K562 (cell line): Measurements from ENCODE around the gene UBE2D3. TPM values are rescaled to one million over a fixed set of nuclear protein-coding genes. Genes with fewer than 3 reads are reported as not detected.
A peak's percentile ranks its signal among the peaks of the same experiment; 100 is the strongest.

Experiments
- CEBPZ ChIP-seq: fragments of 150-350 bp; IDR thresholded peaks from 2 replicates; pipeline ENCODE4 v1.6.1; 2014; ENCODE audit warnings: low read depth, mild to moderate bottlenecking, low read length, borderline replicate concordance
- E2F5 ChIP-seq: sonication (generic); formaldehyde crosslinking; IDR thresholded peaks from 2 replicates; pipeline ENCODE4 v1.8.0; 2022; ENCODE audit warnings: mild to moderate bottlenecking, missing genetic modification reagents
- FUS ChIP-seq: fragments of 200-400 bp; formaldehyde crosslinking; optimal IDR thresholded peaks from 2 replicates; pipeline ENCODE3; 2017; ENCODE audit warnings: low read depth, low read length
- NFIC ChIP-seq: fragments of 450-650 bp; IDR thresholded peaks from 2 replicates; pipeline ENCODE4 v1.6.1; 2017; ENCODE audit warnings: mild to moderate bottlenecking, inconsistent platforms
- PCBP1 ChIP-seq: fragments of 200-400 bp; formaldehyde crosslinking; IDR thresholded peaks from 2 replicates; pipeline ENCODE4 v1.6.1; 2018; ENCODE audit warnings: mild to moderate bottlenecking, low read depth, low read length; ENCODE audit not compliant: poor library complexity, severe bottlenecking
- PHF21A ChIP-seq: fragments of 450-650 bp; IDR thresholded peaks from 2 replicates; pipeline ENCODE4 v1.6.1; 2017; ENCODE audit warnings: low read depth, borderline replicate concordance
- POLR2AphosphoS5 ChIP-seq: IDR thresholded peaks from 2 replicates; pipeline ENCODE4 v1.6.1; 2011; ENCODE audit warnings: mild to moderate bottlenecking, low read depth, low read length, moderate library complexity; ENCODE audit not compliant: control insufficient read depth, insufficient read depth
- RB1 ChIP-seq: fragments of 450-650 bp; IDR thresholded peaks from 2 replicates; pipeline ENCODE4 v1.6.1; 2017; ENCODE audit warnings: low read depth, mild to moderate bottlenecking
- RBM39 ChIP-seq: fragments of 200-400 bp; formaldehyde crosslinking; optimal IDR thresholded peaks from 2 replicates; pipeline ENCODE3; 2018; ENCODE audit warnings: low read depth, low read length
- SIX5 ChIP-seq, 2 experiments: IDR thresholded peaks; 2 replicates each; pipeline ENCODE4 v1.6.1; 2011; ENCODE audit warnings: low read length in 2 of 2, borderline replicate concordance in 1 of 2, low read depth in 1 of 2, mild to moderate bottlenecking in 1 of 2, moderate library complexity in 1 of 2; ENCODE audit not compliant: insufficient read depth in 1 of 2
- SMAD4 ChIP-seq: fragments of 250-450 bp; sonication (Bioruptor Pico); conservative IDR thresholded peaks from 2 replicates; pipeline ENCODE4 v1.8.0; 2021; ENCODE audit warnings: inconsistent platforms, mild to moderate bottlenecking, moderate library complexity
- SREBF1 ChIP-seq: fragments of 150-350 bp; IDR thresholded peaks from 2 replicates; pipeline ENCODE4 v1.6.1; 2014; ENCODE audit warnings: antibody characterized with exemption, low read depth, low read length, borderline replicate concordance
- TRIM24 ChIP-seq, 2 experiments: fragments of 450-650 bp; IDR thresholded peaks; 2 replicates each; pipeline ENCODE4 v1.6.1; 2016
- ZNF511 ChIP-seq: sonication (generic); formaldehyde crosslinking; IDR thresholded peaks from 2 replicates; pipeline ENCODE4 v1.8.0; 2022; ENCODE audit warnings: mild to moderate bottlenecking, missing genetic modification reagents
- ZNF696 ChIP-seq: fragments of 250-450 bp; sonication (Bioruptor Pico); conservative IDR thresholded peaks from 2 replicates; pipeline ENCODE4 v1.4.0; 2020; ENCODE audit warnings: mild to moderate bottlenecking, moderate library complexity
- ZNF75A ChIP-seq: fragments of 450-650 bp; formaldehyde crosslinking; IDR thresholded peaks from 2 replicates; pipeline ENCODE4 v1.4.0; 2020; ENCODE audit warnings: mild to moderate bottlenecking
- polyA plus RNA-seq, 8 experiments: library from polyadenylated mRNA; depleted of rRNA in 4 of 8; stranded (reverse) in 5 of 8; unstranded in 3 of 8; fragments of >200 nt; fragmentation: Nextera tagmentation in 2 of 8; fragmentation: Illumina TruSeq in 1 of 8; extraction: Ambion mirVana in 2 of 8; extraction: Trizol in 1 of 8; gene quantifications; 2 replicates each; pipeline versions ENCODE4 v1.2.1 to v1.2.3, GENCODE V29; 2011 to 2014; ENCODE audit warnings: inconsistent platforms in 1 of 8, missing spikeins in 1 of 8
- total RNA-seq, 7 experiments: library from RNA; depleted of rRNA in 6 of 7; stranded (reverse); fragments of >200 nt in 6 of 7; fragmentation: Illumina TruSeq in 2 of 7; extraction: Trizol in 2 of 7; gene quantifications; 2 replicates each; pipeline versions ENCODE4 v1.2.1 to v1.2.3, GENCODE V29; 2011 to 2021; ENCODE audit warnings: low replicate concordance in 1 of 7
- TF ChIP-seq, protein P1 (sequence below): fragments of 250-450 bp; sonication (Bioruptor Pico); IDR thresholded peaks from 2 replicates; pipeline ENCODE4 v1.4.0; 2020; ENCODE audit warnings: mild to moderate bottlenecking, moderate library complexity

UBE2D3 gene
- total and polyA plus RNA-seq, 9 of the 15 experiments (the other 6 are each of a cell fraction or from before 2014, with no cell fraction given), result 191 to 618 (median 292) TPM

GRCh38 chr4:102827674-102828496 lies 534 bp upstream of the UBE2D3 start (continued):
- TF ChIP-seq CEBPZ (no peak), PCBP1 (no peak), PHF21A (peak; percentile 87; the same call in 1 of the 2 replicates), SIX5 (IDR thresholded peaks at IDR 0.05; ENCODE audit: borderline replicate concordance in 1 of 2, insufficient read depth in 1 of 2, low read depth in 1 of 2, low read length in 2 of 2) (0 out of 4 replicates have a peak, but pooled peaks of 1 of the 2 experiments have one; percentile 14), RBM39 (no peak), POLR2AphosphoS5 (peak; percentile 68), ZNF511 (CRISPR knock-in tag) (no peak; the same call in 1 of the 2 replicates), SMAD4 (CRISPR knock-in tag) (peak; percentile 86), RB1 (peak; percentile 62), TRIM24 (IDR thresholded peaks at IDR 0.05) (peak in 1 of 2 experiments; percentile 29; a peak in 1 of 4 replicates), NFIC (peak; percentile 50; the same call in 1 of the 2 replicates), E2F5 (CRISPR knock-in tag) (0 out of 2 replicates have a peak, but pooled peaks have one; percentile 5), SREBF1 (no peak), ZNF696 (CRISPR knock-in tag) (no peak), ZNF75A (CRISPR knock-in tag) (no peak), FUS (no peak)
- TF ChIP-seq, protein P1, sequence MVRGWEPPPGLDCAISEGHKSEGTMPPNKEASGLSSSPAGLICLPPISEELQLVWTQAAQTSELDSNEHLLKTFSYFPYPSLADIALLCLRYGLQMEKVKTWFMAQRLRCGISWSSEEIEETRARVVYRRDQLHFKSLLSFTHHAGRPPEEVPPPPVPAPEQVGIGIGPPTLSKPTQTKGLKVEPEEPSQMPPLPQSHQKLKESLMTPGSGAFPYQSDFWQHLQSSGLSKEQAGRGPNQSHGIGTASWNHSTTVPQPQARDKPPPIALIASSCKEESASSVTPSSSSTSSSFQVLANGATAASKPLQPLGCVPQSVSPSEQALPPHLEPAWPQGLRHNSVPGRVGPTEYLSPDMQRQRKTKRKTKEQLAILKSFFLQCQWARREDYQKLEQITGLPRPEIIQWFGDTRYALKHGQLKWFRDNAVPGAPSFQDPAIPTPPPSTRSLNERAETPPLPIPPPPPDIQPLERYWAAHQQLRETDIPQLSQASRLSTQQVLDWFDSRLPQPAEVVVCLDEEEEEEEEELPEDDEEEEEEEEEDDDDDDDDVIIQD (CRISPR knock-in tag), result no peak
